ENCODE results near the gene TECPR1. TPM values are rescaled to one million over a fixed set of nuclear protein-coding genes. Genes with fewer than 3 reads are reported as not detected.

TECPR1 gene, protein sequence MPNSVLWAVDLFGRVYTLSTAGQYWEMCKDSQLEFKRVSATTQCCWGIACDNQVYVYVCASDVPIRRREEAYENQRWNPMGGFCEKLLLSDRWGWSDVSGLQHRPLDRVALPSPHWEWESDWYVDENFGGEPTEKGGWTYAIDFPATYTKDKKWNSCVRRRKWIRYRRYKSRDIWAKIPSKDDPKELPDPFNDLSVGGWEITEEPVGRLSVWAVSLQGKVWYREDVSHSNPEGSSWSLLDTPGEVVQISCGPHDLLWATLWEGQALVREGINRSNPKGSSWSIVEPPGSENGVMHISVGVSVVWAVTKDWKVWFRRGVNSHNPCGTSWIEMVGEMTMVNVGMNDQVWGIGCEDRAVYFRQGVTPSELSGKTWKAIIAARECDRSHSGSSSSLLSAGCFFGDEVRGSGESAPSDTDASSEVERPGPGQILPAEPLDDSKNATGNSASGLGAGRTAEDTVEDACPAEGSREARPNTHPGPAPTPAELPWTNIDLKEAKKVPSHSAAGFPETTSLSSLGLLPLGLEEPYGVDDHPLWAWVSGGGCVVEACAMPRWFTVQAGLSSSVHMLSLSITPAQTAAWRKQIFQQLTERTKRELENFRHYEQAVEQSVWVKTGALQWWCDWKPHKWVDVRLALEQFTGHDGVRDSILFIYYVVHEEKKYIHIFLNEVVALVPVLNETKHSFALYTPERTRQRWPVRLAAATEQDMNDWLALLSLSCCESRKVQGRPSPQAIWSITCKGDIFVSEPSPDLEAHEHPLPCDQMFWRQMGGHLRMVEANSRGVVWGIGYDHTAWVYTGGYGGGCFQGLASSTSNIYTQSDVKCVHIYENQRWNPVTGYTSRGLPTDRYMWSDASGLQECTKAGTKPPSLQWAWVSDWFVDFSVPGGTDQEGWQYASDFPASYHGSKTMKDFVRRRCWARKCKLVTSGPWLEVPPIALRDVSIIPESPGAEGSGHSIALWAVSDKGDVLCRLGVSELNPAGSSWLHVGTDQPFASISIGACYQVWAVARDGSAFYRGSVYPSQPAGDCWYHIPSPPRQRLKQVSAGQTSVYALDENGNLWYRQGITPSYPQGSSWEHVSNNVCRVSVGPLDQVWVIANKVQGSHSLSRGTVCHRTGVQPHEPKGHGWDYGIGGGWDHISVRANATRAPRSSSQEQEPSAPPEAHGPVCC
- total RNA-seq (2021; fragmentation: NEBNext Ultra II Directional; extraction: Animal tissue kit (Norgen Biotek cat#: 25700)) (11.1 and 11.4 TPM in 2 replicates), polyA plus RNA-seq (2011; rRNA removed) (1.3 and 2.4 TPM in 2 replicates), polyA minus RNA-seq (2011; rRNA and poly(A)+ RNA removed) (3.1 and 4.7 TPM in 2 replicates)
- 4.1 TPM for polyA plus RNA-seq (2011; cell fraction: cytosol; rRNA removed)
- 9.3 TPM for polyA plus RNA-seq (2011; cell fraction: nucleus; rRNA removed)
- 7.8 to 10.2 TPM (median 8.4 TPM) in 4 replicates for polyA plus RNA-seq (2012, experiment 1 of 2)
- 6.2 TPM for polyA plus RNA-seq (2012, experiment 2 of 2)
- 3.3 TPM for polyA plus RNA-seq (2013, experiment 1 of 2)
- polyA plus RNA-seq (2013, experiment 2 of 2): 3.3 TPM
- polyA minus RNA-seq (2011; cell fraction: cytosol; rRNA and poly(A)+ RNA removed): 2.8 TPM
- polyA minus RNA-seq (2011; cell fraction: nucleus; rRNA and poly(A)+ RNA removed): 8.1 TPM
- long read RNA-seq, experiment 1, partial matches to known transcripts: 0 of 3 reads
- long read RNA-seq, experiment 1, other reads (novel, unspliced or antisense): 3 of 3 reads
- long read RNA-seq, experiment 2, partial matches to known transcripts: 0 of 1 reads
- long read RNA-seq, experiment 2, other reads (novel, unspliced or antisense): 1 of 1 reads

DNA sequence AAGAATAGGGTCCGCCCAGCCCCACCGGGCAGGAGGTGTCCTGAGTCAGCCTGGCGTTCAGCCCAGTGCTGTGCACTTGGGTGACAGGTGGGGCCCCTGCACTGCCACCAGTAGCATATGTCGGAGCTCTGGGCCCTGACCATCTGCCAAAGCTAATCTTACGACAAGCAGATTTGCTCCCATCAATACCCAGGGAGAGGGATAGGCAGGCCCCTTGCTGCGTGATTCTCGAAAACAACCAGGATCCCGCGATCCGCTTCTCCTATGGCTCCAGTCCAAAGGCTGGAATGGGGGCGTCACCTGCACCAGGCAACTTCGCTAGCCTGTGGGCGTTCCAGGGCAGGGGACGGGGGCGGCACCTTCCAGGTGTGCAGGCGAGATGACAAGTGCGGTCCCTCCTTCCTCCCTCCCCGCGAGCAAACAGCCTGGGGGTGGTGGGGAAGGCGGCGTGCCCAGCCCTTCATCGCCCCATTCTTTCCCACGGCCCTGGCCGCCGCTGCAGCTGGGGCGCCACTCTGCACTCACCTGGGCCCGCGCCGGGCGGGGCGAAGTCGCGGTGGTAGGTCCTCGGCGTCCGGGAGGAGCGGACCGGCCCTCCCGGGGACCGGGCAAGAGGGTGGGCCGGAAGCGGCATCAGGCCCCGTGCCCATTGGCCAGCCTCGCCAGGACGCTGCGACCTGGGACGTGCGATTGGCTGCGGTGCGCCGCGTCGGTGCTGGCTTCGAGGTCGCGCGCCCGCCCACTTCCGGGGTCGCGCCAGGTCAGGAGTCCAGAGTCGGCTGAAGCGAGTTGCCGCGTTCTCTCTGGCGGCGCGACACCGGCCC lies at the start of gene TECPR1:
TECPR1 (minus strand) TSS at position 632 of the 824 bp plus-strand sequence. CDS start 6,086 bp downstream, outside the sequence.
- peak within 1 kb of the TSS; percentile 26; the same call in 1 of the 2 replicates for H4K8ac ChIP-seq (ENCODE audit: extremely low read depth, insufficient read depth, low read length)
- H3K9me3 ChIP-seq (ENCODE audit: insufficient read depth in 2 of 2, low read depth in 1 of 2, low read length in 1 of 2): no peaks in the 10 kb centered on the region
- H2BK120ac ChIP-seq (replicated peaks; ENCODE audit: low read depth, low read length): no peak within 1 kb of the TSS
- H2BK5ac ChIP-seq (ENCODE audit: low read depth, low read length): no peak within 1 kb of the TSS
- no peak within 1 kb of the TSS for H3K23ac ChIP-seq (ENCODE audit: insufficient read length)
- H3K23me2 ChIP-seq (ENCODE audit: low read depth, low read length): peaks cover 6% of the 10 kb centered on the region
- peak; percentile 66 to 94 for DNase-seq (ENCODE audit: low read depth in 1 of 2, low spot score in 2 of 2)
- peaks cover 0 to 7% of the 10 kb centered on the region in 2 experiments; a peak in 1 of 4 replicates for H3K79me2 ChIP-seq (ENCODE audit: control insufficient read depth in 1 of 2, insufficient read depth in 2 of 2, low read length in 2 of 2)
- no peak within 1 kb of the TSS for H2BK20ac ChIP-seq (ENCODE audit: low read length)
- peaks cover 0 to 2% of the 10 kb centered on the region in 2 experiments for H4K20me1 ChIP-seq (replicated peaks in 1 of 2; ENCODE audit: control insufficient read depth in 1 of 2, insufficient read depth in 2 of 2, low read length in 2 of 2)
- no peak within 1 kb of the TSS for H3K4ac ChIP-seq (replicated peaks; ENCODE audit: insufficient read length, low read depth, low read length)
- no peak within 1 kb of the TSS for H4K91ac ChIP-seq (replicated peaks; ENCODE audit: insufficient read length, low read length)
- no peaks in the 10 kb centered on the region; a peak in 3 of 8 replicates for H3K36me3 ChIP-seq (ENCODE audit: control insufficient read depth in 2 of 4, insufficient read depth in 4 of 4, low read length in 3 of 4)
- no peaks in the 10 kb centered on the region; a peak in 1 of 7 replicates for H3K27me3 ChIP-seq (replicated peaks in 1 of 4; ENCODE audit: control insufficient read depth in 3 of 4, extremely low read depth in 1 of 4, insufficient read depth in 3 of 4, low read length in 3 of 4)
- H3K56ac ChIP-seq (replicated peaks; ENCODE audit: insufficient read length, low read depth, low read length): peak within 1 kb of the TSS; percentile 78
- H3K9ac ChIP-seq (replicated peaks in 1 of 4; ENCODE audit: extremely low read depth in 1 of 4, low read depth in 3 of 4, low read length in 3 of 4): peak within 1 kb of the TSS; percentile 42 to 57 (median 52); a peak in 6 of 7 replicates
- no peak within 1 kb of the TSS for H2BK12ac ChIP-seq (ENCODE audit: low read depth, low read length)
- peak within 1 kb of the TSS; percentile 91 to 94 for H3K4me2 ChIP-seq (ENCODE audit: insufficient read depth in 1 of 2, low read depth in 2 of 2, low read length in 2 of 2)
- H2AK5ac ChIP-seq (ENCODE audit: low read depth, low read length): no peak within 1 kb of the TSS
- WGBS, 2 experiments (ENCODE audit: extremely low coverage in 1 of 2, insufficient coverage in 1 of 2, insufficient read length in 1 of 2, insufficient replicate concordance in 2 of 2, low coverage in 1 of 2, low lambda C conversion rate in 2 of 2, missing lambda C conversion rate in 1 of 2): 2% methylated on average over 47 of the region's 69 CpGs; no CpG with 5 or more reads in 1 of the 2 experiments
- peak within 1 kb of the TSS; percentile 77 to 91 (median 86) for H3K4me3 ChIP-seq (ENCODE audit: extremely low read depth in 1 of 4, insufficient read depth in 2 of 4, low read depth in 3 of 4, low read length in 4 of 4)
- H3K18ac ChIP-seq (ENCODE audit: extremely low read depth, low read length): no peak within 1 kb of the TSS; the same call in none of the 2 replicates
- H3K14ac ChIP-seq (ENCODE audit: insufficient read length): no peak within 1 kb of the TSS
- H3K79me1 ChIP-seq (ENCODE audit: low read depth, low read length): no peaks in the 10 kb centered on the region; the same call in 1 of the 2 replicates
- H4K5ac ChIP-seq (ENCODE audit: insufficient read length, low read depth, low read length): peak within 1 kb of the TSS; percentile 77
- no peak for FAIRE-seq
- peak within 1 kb of the TSS; percentile 91 for H2AFZ ChIP-seq (ENCODE audit: low read length)
- ChIA-PET CTCF (ENCODE audit: partially characterized antibody) (interaction anchor here (0.5 to 1.5 kb wide), 2 partner anchors 38 to 179 kb away, joined by 3 to 4 read pairs; no protein-coding TSS in a partner anchor), POLR2A (ENCODE audit: partially characterized antibody) (interaction anchor here (0.7 kb wide), 1 partner anchor 29 kb away, joined by 3 read pairs; no protein-coding TSS in a partner anchor)
- no peak within 1 kb of the TSS; the same call in 1 of the 2 replicates for H2BK15ac ChIP-seq (ENCODE audit: low read length)
- no peak within 1 kb of the TSS; the same call in 1 of the 2 replicates for H3K27ac ChIP-seq (ENCODE audit: low read depth, low read length)
- peaks cover 0 to 14% (median 3%) of the 10 kb centered on the region in 4 experiments; a peak in 4 of 7 replicates for H3K4me1 ChIP-seq (replicated peaks in 1 of 4; ENCODE audit: control insufficient read depth in 3 of 4, insufficient read depth in 4 of 4, low read length in 3 of 4)
- TF ChIP-seq SAP30 (IDR thresholded peaks at IDR 0.05; ENCODE audit: insufficient read depth, insufficient replicate concordance, low read length) (peak; percentile 97), SIRT6 (IDR thresholded peaks at IDR 0.05; ENCODE audit: low read length) (no peak), JUND (IDR thresholded peaks at IDR 0.05; ENCODE audit: low read length) (no peak)
